ENCODE results near the gene VSIR.

VSIR gene

DNA sequence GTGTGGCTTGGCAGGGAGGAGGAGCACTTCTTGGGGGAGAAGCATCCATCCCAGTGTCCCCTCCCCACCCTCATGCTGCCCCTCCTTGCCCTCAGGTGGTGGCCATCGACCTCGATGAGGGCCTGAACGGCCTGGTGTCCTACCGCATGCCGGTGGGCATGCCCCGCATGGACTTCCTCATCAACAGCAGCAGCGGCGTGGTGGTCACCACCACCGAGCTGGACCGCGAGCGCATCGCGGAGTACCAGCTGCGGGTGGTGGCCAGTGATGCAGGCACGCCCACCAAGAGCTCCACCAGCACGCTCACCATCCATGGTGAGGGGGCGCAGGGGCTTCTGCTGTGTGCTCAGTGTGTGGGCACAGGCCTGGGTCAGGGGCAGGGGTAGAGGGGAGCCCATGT, 68.5 kb downstream of the VSIR start:
- TF ChIP-seq, protein P1, sequence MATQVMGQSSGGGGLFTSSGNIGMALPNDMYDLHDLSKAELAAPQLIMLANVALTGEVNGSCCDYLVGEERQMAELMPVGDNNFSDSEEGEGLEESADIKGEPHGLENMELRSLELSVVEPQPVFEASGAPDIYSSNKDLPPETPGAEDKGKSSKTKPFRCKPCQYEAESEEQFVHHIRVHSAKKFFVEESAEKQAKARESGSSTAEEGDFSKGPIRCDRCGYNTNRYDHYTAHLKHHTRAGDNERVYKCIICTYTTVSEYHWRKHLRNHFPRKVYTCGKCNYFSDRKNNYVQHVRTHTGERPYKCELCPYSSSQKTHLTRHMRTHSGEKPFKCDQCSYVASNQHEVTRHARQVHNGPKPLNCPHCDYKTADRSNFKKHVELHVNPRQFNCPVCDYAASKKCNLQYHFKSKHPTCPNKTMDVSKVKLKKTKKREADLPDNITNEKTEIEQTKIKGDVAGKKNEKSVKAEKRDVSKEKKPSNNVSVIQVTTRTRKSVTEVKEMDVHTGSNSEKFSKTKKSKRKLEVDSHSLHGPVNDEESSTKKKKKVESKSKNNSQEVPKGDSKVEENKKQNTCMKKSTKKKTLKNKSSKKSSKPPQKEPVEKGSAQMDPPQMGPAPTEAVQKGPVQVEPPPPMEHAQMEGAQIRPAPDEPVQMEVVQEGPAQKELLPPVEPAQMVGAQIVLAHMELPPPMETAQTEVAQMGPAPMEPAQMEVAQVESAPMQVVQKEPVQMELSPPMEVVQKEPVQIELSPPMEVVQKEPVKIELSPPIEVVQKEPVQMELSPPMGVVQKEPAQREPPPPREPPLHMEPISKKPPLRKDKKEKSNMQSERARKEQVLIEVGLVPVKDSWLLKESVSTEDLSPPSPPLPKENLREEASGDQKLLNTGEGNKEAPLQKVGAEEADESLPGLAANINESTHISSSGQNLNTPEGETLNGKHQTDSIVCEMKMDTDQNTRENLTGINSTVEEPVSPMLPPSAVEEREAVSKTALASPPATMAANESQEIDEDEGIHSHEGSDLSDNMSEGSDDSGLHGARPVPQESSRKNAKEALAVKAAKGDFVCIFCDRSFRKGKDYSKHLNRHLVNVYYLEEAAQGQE (IDR thresholded peaks at IDR 0.05; ENCODE audit: insufficient read depth in 1 of 2, low read depth in 2 of 2, low read length in 2 of 2), result no peak
- TF ChIP-seq POLR2AphosphoS5 (IDR thresholded peaks at IDR 0.05; ENCODE audit: low read depth, low read length) (no peak), TAF1 (IDR thresholded peaks at IDR 0.05; ENCODE audit: borderline replicate concordance, insufficient read depth, low read length) (no peak), SIN3A (IDR thresholded peaks at IDR 0.05; ENCODE audit: borderline replicate concordance, insufficient read depth, low read length) (no peak), FOXP2 (optimal IDR thresholded peaks at IDR 0.05; ENCODE audit: borderline replicate concordance, extremely low read depth, extremely low read length, insufficient read depth) (no peak)

DNA sequence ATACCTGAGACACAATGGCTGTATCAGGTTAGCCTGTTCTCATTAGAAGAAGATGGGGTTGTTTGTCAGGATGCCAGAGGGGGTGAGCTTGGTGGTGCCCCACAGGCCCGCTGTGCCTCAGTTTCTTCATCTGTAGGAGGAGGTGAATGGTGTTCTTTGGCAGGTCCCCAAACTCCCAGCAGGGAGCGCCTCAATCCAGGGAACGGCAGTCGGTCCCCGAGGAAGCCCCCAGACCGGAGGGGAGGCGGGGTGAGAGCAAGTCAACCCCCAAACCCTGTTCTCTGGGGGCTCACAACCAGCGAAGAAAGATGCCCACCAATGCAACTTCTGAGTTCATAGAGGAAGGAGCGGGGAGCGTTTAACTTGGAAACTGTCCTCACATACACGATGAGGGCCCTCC, 69.7 kb downstream of the VSIR start:
- TF ChIP-seq FOXP2 (optimal IDR thresholded peaks at IDR 0.05; ENCODE audit: borderline replicate concordance, extremely low read depth, extremely low read length, insufficient read depth), result no peak
- no peak for TF ChIP-seq POLR2AphosphoS5 (IDR thresholded peaks at IDR 0.05; ENCODE audit: low read depth, low read length)
- no peak for TF ChIP-seq TAF1 (IDR thresholded peaks at IDR 0.05; ENCODE audit: borderline replicate concordance, insufficient read depth, low read length)
- TF ChIP-seq, protein P1 (IDR thresholded peaks at IDR 0.05; ENCODE audit: insufficient read depth in 1 of 2, low read depth in 2 of 2, low read length in 2 of 2), result no peak
- TF ChIP-seq SIN3A (IDR thresholded peaks at IDR 0.05; ENCODE audit: borderline replicate concordance, insufficient read depth, low read length), result no peak

DNA sequence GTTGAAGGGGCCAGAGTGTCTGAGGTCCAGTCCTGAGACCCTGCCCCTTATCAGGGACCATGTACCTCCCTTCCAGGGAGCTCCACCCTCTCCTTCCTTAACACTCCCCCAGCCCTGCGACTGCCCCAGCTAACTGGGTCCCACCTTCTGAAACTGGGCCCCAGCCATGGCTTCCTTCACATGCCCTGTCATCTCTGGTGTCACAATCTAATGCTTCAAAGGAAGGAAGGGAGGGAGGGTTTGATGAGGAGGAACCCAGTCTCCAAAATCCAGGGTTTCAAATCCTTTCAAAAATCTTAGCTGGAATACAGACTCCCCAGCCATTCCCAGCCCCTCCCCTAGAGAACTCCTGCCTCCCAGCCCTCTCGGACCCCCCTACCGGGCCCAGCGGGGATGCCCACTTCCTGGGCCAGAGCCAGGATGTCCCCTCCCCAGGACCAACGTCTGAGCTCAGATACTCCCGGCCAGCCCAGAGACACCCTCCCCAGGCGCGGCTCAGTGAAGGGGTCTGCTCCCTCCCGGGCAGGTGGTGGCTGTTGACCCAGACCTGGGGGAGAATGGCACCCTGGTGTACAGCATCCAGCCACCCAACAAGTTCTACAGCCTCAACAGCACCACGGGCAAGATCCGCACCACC, 71.7 kb downstream of the VSIR start:
- TF ChIP-seq SIN3A (IDR thresholded peaks at IDR 0.05; ENCODE audit: borderline replicate concordance, insufficient read depth, low read length) (no peak), POLR2AphosphoS5 (IDR thresholded peaks at IDR 0.05; ENCODE audit: low read depth, low read length) (no peak), TAF1 (IDR thresholded peaks at IDR 0.05; ENCODE audit: borderline replicate concordance, insufficient read depth, low read length) (no peak), FOXP2 (optimal IDR thresholded peaks at IDR 0.05; ENCODE audit: borderline replicate concordance, extremely low read depth, extremely low read length, insufficient read depth) (no peak)
- TF ChIP-seq, protein P1 (IDR thresholded peaks at IDR 0.05; ENCODE audit: insufficient read depth in 1 of 2, low read depth in 2 of 2, low read length in 2 of 2), result no peak

DNA sequence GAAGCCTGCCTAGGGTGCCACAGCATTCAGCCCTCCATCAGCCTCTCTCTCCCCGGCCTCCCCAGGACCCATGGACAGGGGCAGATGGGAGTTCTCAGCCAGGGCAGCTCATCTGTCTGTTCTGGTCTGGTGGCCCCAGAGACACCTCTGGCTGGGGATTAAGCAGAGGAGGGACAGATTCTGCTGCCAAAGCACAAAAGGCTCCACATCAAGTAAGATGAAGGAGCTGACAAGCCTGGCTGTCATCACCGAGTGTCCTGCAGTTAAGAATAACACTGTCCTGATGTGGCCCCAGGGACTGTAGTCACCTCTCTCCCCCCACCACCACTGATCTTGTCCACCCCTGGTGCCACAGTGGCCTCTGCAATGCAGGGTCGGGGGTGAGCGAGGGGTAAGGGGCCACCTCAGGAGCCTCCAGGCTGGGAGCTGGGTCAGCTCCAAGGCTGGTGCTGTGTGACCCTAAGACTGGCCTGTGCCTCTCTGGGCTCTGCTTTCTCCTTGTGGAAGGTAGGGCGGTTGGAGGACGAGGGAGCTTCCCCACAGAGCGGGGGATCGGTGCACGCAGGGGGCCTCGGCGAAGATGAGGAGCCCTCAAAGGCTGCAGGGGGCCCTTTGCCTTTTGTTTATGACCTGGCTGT, 72.5 kb downstream of the VSIR start:
- TF ChIP-seq TAF1 (IDR thresholded peaks at IDR 0.05; ENCODE audit: borderline replicate concordance, insufficient read depth, low read length), result no peak
- TF ChIP-seq, protein P1 (IDR thresholded peaks at IDR 0.05; ENCODE audit: insufficient read depth in 1 of 2, low read depth in 2 of 2, low read length in 2 of 2), result no peak
- TF ChIP-seq POLR2AphosphoS5 (IDR thresholded peaks at IDR 0.05; ENCODE audit: low read depth, low read length), result no peak
- TF ChIP-seq SIN3A (IDR thresholded peaks at IDR 0.05; ENCODE audit: borderline replicate concordance, insufficient read depth, low read length), result no peak
- TF ChIP-seq FOXP2 (optimal IDR thresholded peaks at IDR 0.05; ENCODE audit: borderline replicate concordance, extremely low read depth, extremely low read length, insufficient read depth), result no peak

Measured in PFSK-1 (cell line).